Epithelial cell of proximal tubule (primary cell): ENCODE results near the gene TMEFF2. TPM values are rescaled to one million over a fixed set of nuclear protein-coding genes. Genes with fewer than 3 reads are reported as not detected.

ENCODE experiments used
- DNase-seq: peaks from one replicate; pipeline ENCODE4 v3.0.0-alpha.2; 2011; ENCODE audit warnings: low read depth
- H3K4me3 ChIP-seq: 2 replicates; pipeline ENCODE4 v1.5.1; 2011; ENCODE audit warnings: low read depth, mild to moderate bottlenecking, low read length
- total RNA-seq: library from RNA; depleted of rRNA; stranded (reverse); fragments of >200 nt; gene quantifications from 2 replicates; pipeline ENCODE4 v1.2.3, GENCODE V29; 2015
- TF ChIP-seq, protein P1 (sequence below): conservative IDR thresholded peaks from 2 replicates; pipeline ENCODE4 v1.5.1; 2012; ENCODE audit warnings: low read depth, mild to moderate bottlenecking, low read length

Gene TMEFF2
- total RNA-seq, 1 donor from 2014 or later = not detected

DNA sequence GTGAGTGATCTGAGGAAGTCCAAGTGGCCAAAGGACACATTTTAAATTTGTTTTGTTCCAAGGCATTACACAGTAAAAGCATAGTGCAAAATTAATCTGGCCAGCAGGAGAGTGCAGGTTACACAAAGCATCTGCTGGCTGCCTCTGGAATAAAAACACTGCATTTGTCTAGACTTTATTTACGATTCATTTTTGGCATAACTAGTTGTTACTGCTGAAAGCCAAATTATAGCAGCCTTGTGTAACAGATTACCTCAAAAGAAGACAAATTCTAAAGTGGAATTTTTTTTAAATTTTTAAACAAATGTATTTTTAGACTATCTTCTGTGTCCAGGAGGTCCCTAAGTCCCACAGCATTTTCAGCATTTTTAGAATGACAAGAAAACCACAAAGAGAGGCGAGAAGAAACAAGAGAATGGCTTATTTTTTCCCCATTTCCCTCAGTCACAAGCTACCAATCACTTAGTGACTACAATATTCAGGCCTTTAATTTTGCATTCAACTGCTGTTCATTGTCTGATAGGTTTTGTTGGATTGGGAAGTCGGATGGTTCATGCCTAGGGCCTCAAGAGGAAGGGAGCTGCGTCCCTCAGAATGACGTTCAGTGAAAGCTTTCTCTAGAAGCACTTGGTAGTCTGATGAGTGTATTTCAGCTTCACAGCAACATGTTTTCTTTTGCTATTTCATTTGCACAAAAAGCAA, 46.0 kb downstream of the TMEFF2 start:
- H3K4me3 ChIP-seq = no peak overlapping the region
- no peak for DNase-seq
- TF ChIP-seq, protein P1, sequence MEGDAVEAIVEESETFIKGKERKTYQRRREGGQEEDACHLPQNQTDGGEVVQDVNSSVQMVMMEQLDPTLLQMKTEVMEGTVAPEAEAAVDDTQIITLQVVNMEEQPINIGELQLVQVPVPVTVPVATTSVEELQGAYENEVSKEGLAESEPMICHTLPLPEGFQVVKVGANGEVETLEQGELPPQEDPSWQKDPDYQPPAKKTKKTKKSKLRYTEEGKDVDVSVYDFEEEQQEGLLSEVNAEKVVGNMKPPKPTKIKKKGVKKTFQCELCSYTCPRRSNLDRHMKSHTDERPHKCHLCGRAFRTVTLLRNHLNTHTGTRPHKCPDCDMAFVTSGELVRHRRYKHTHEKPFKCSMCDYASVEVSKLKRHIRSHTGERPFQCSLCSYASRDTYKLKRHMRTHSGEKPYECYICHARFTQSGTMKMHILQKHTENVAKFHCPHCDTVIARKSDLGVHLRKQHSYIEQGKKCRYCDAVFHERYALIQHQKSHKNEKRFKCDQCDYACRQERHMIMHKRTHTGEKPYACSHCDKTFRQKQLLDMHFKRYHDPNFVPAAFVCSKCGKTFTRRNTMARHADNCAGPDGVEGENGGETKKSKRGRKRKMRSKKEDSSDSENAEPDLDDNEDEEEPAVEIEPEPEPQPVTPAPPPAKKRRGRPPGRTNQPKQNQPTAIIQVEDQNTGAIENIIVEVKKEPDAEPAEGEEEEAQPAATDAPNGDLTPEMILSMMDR = no peak

DNA sequence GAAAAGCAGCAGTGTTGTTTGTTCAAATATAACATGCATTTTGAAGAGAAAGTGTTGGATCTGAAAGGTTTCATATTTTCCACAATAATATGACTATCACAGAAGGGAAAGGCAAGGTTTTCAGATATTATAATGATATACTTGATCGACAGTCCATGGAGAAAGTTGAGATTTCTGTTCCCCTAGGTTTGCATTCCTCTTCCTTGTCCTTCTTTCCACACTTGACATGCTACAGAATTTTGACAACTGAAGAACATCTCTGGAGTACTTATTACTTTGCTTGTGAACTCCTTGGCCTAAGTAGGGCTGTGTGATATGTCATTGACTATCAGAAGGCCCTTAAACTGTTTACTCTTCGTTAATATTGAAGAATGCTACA, 46.5 kb downstream of the TMEFF2 start:
- TF ChIP-seq, protein P1 = no peak
- no peak for DNase-seq
- H3K4me3 ChIP-seq = no peak overlapping the region

DNA sequence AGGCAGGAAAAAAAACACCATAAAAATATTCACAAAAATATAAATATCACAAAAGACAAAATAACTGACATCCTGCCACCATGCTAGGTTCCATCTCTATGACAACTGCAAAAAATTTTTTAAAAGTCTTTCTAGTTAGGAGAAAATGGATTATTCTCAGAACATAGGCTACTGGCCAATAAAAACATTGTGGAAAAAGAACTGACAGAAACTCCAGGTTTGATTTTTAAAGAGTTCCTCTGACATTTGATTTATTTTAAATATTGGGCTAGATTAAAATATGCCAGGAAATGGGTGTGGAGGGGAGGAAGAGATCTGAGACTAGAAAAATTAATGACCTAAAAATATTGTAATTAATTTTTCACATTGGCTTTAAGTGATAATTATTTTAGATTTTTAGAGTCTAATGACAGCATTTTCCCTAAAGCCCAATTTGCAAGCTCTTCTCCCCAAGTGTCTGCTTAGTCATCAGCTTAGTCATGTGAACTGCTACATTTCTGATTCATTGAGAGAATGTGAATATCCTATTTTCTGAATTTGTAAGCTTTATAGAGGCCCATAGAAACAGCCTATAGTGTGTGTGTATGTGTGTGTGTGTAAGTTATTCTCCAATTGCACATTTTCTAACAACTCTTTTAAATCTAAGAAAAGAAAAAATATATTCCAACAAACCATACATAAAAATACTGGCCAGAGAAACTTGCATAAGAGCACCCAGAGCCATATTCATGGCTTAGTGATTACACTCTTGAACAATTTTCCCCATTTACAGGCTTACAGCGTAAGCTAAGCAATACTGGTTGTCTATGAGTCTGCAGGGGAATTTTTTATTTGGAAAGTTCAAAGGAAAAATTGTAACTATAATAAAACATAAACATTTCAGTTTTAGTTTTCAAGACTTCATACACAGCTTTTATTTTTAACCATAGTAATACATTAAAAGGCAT, 48.4 kb downstream of the TMEFF2 start:
- TF ChIP-seq, protein P1 = no peak
- no peak overlapping the region for H3K4me3 ChIP-seq
- peak; percentile 58 for DNase-seq

DNA sequence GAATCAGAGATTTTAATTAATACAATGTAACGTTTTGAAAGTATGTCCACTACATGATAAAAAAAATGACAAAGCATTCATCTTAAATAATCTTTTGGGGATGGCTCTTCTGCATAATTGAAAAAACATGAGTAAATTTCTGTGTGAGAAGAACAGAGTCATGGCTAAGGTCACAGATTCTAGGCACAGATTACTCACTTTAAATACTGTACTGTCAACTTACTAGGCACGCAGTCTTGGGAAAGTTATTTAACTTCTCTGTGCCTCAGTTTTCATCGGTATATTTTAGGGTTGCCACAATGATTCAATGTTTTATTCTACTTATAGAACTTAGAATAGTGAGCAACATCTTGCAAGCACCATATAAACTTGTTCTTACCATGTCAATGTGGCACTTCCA, 49.2 kb downstream of the TMEFF2 start:
- TF ChIP-seq, protein P1 = no peak
- DNase-seq = no peak
- no peak overlapping the region for H3K4me3 ChIP-seq

DNA sequence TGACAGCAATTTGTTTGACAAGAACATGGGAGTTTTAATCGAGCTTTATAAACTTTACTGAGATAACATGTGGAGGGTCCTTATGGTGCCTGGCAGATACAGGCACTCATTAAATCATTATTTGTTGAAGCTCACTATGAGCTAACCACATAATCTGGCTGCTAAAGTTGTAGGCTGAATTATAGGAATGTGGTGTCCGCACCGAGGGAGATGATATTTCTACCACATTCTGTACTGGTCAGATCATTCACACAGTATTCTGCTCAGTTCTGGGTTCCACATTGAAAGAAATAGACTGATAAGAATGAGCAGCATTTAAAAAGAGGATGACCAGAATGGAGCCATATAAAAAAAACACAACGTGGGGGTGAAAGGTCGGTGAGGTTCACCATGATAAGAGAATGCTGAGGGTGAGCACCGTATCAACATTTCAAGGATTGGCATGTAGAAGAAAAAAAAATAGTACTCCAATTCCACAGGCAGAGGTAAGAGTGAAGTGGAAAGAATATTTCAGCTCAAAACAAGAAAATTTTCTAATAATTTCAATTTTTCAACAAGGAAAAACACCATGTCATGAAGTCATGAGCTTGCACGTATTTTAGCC, 54.4 kb downstream of the TMEFF2 start:
- H3K4me3 ChIP-seq = no peak overlapping the region
- no peak for DNase-seq
- TF ChIP-seq, protein P1 = no peak

DNA sequence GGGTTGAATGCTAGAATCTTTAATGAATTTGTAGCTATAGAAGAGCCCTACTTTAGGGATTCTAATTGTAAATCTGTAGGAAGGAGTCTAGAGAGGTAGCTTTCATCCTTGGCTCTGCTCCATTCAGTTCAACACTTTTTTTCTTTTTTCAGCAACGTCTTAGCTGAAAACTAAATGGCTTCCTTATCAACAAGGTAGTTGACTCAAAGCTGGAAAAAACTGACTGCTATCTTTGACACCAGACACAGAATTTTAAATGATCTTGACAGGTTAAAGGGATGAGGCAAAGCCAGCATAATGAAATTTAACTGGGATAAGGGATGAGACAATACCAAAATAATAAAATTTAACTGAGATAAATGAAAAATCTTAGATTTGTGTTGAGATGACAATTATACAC, 54.9 kb downstream of the TMEFF2 start:
- TF ChIP-seq, protein P1 = no peak
- no peak for DNase-seq
- no peak overlapping the region for H3K4me3 ChIP-seq
